Right ventricle myocardium inferior (tissue), 1 donor: ENCODE measurements around the gene MBNL2. TPM values are rescaled to one million over a fixed set of nuclear protein-coding genes. Genes with fewer than 3 reads are reported as not detected.
A peak's percentile ranks its signal among the peaks of the same experiment; 100 is the strongest.
"Not testable (repeated sequence)": the region's sequence is repeated elsewhere in the genome, so short reads cannot be mapped to it uniquely, and the experiment has no call there.

ENCODE experiments used
- ATAC-seq: fragments of 200-7000 bp; cut with Tn5 transposase; one replicate; pipeline ENCODE4 v1.9.1; 2020; ENCODE audit warnings: mild to moderate bottlenecking, moderate library complexity
- DNase-seq: peaks from one replicate; pipeline ENCODE4 v3.0.0; 2021; ENCODE audit errors: missing footprints
- intact Hi-C: fragments of 100-400 bp; cut with DNase I; formaldehyde crosslinking; loops from one replicate; pipeline ENCODE4 v1.11.0; 2022
- total RNA-seq: library from RNA; stranded (reverse); fragmentation: NEBNext Ultra II Directional; extraction: Animal tissue kit (Norgen Biotek cat#: 25700); gene quantifications from one replicate; pipeline ENCODE4 v1.2.1, GENCODE V29; 2021
- donor health status: DM: no; HTN: yes; CAD: no; lungs with severe emphysema.

The MBNL2 gene
- total RNA-seq, 1 donor from 2014 or later = 69.1 TPM

- no peak for ATAC-seq
- DNase-seq = no peak
- intact Hi-C loops = no loop called here
Observed at GRCh38 chr13:97205465-97205864, 16.7 kb upstream of the MBNL2 start.

GRCh38 chr13:97205982-97206381 is 16.2 kb upstream of the MBNL2 start:
- no peak for DNase-seq
- no peak for ATAC-seq
- intact Hi-C loops = no loop called here

- ATAC-seq, DNase-seq, intact Hi-C loops: not testable (repeated sequence)
Observed at GRCh38 chr13:97207252-97207651, 14.9 kb upstream of the MBNL2 start.

GRCh38 chr13:97211300-97211699 is 10.8 kb upstream of the MBNL2 start:
- intact Hi-C loops = loop anchor here (10.0 kb wide), 1 partner anchor 186 kb away; no protein-coding TSS in a partner anchor
- ATAC-seq (no peak), DNase-seq (no peak)

GRCh38 chr13:97212004-97212403 is 10.1 kb upstream of the MBNL2 start:
- DNase-seq = no peak
- no peak for ATAC-seq
- intact Hi-C loops = loop anchor here (1.0 to 10.0 kb wide), 2 partner anchors 102 to 187 kb away; no protein-coding TSS in a partner anchor

GRCh38 chr13:97212601-97213040 is 9.5 kb upstream of the MBNL2 start:
- no peak for DNase-seq
- peak; percentile 60 for ATAC-seq
- intact Hi-C loops = loop anchor here (1.0 to 10.0 kb wide), 2 partner anchors 102 to 188 kb away; no protein-coding TSS in a partner anchor

- DNase-seq (no peak), ATAC-seq (no peak)
- intact Hi-C loops = loop anchor here (5.0 to 10.0 kb wide), 2 partner anchors 190 to 362 kb away; no protein-coding TSS in a partner anchor
Observed at GRCh38 chr13:97214921-97215320, 7.2 kb upstream of the MBNL2 start.

GRCh38 chr13:97215325-97215724 is 6.8 kb upstream of the MBNL2 start:
- intact Hi-C loops = loop anchor here (5.0 to 10.0 kb wide), 2 partner anchors 191 to 362 kb away; no protein-coding TSS in a partner anchor
- ATAC-seq (no peak), DNase-seq (no peak)

- intact Hi-C loops = loop anchor here (5.0 to 10.0 kb wide), 2 partner anchors 194 to 358 kb away; no protein-coding TSS in a partner anchor
- ATAC-seq (no peak), DNase-seq (no peak)
Observed at GRCh38 chr13:97219226-97219625, 2.9 kb upstream of the MBNL2 start.

- DNase-seq (no peak), ATAC-seq (no peak)
- intact Hi-C loops = no loop called here
Observed at GRCh38 chr13:97220151-97220900, 1.8 kb upstream of the MBNL2 start.

GRCh38 chr13:97221046-97221445 is 1.1 kb upstream of the MBNL2 start:
- ATAC-seq = no peak
- intact Hi-C loops = no loop called here
- DNase-seq = no peak

GRCh38 chr13:97221466-97221865 is 667 bp upstream of the MBNL2 start:
- intact Hi-C loops = no loop called here
- ATAC-seq (no peak), DNase-seq (no peak)

- no peak for DNase-seq
- intact Hi-C loops = loop anchor here (2.0 kb wide), 1 partner anchor 122 kb away; no protein-coding TSS in a partner anchor
- no peak for ATAC-seq
Observed at GRCh38 chr13:97223037-97223710, 1.0 kb downstream of the MBNL2 start.

GRCh38 chr13:97223711-97224541 is 1.8 kb downstream of the MBNL2 start:
- ATAC-seq = peak; percentile 62
- intact Hi-C loops = loop anchor here (2.0 kb wide), 2 partner anchors 17 to 121 kb away; no protein-coding TSS in a partner anchor
- no peak for DNase-seq

GRCh38 chr13:97224544-97225300 is 2.6 kb downstream of the MBNL2 start:
- intact Hi-C loops = loop anchor here (2.0 kb wide), 1 partner anchor 16 kb away; no protein-coding TSS in a partner anchor
- DNase-seq (no peak), ATAC-seq (no peak)

- no peak for ATAC-seq
- no peak for DNase-seq
- intact Hi-C loops = loop anchor here (2.0 kb wide), 1 partner anchor 15 kb away; no protein-coding TSS in a partner anchor
Observed at GRCh38 chr13:97225533-97225932, 3.4 kb downstream of the MBNL2 start.

- no peak for DNase-seq
- ATAC-seq = no peak
- intact Hi-C loops = loop anchor here (2.0 kb wide), 1 partner anchor 33 kb away; no protein-coding TSS in a partner anchor
Observed at GRCh38 chr13:97226013-97226412, 3.9 kb downstream of the MBNL2 start.
